ENCODE measurements around the gene MYBPHL. TPM values are rescaled to one million over a fixed set of nuclear protein-coding genes. Genes with fewer than 3 reads are reported as not detected.

MYBPHL gene
- total RNA-seq, 1 donor = not detected

DNA sequence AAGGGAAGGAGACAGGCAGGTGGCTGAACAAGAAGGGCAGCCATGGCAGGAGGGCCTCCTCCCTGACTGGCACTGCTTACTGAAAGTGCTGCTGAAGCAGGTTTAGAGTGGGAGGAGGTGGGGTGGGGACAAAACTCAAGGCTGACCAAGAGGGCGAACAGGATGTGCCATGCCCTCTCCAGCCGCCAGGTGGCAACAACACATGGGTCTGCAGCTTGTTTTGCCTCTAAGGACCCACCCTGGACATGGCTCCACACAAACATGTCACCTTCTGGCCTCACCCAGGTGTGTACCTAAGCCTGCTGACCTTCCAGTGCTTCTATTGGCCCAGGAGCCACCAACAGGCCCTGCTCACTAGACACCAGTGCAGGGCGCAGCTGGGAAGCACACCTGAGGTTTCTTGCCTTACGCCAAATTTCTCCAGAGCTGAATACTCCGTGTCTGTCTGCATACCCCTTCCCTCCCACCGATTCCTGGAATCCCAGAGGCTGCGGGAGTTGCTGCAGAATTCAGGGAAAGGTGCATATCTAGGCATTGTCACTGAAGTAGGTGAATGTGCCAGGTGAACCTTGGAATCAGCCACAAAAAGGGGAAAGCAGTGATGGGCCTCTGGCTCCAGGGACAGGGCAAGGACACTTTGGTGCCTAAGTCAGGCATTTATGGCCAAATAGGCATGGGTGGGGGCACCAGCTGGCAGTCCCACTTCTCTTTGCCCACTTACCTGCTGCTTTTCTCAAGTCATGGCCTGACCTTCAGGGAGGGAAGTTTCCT lies 29.2 kb downstream of the MYBPHL start:
- Histone ChIP-seq H4K20me1 (ENCODE audit: insufficient read depth, low read length) (no peaks in the 10 kb centered on the region), H3K4me2 (ENCODE audit: insufficient read depth, low read length) (no peak overlapping the region), H3K36me3 (ENCODE audit: insufficient read depth, low read length) (peaks cover 18% of the 10 kb centered on the region), H3K79me2 (ENCODE audit: insufficient read depth, low read length) (peaks cover 28% of the 10 kb centered on the region), H3K27me3 (ENCODE audit: insufficient read depth, low read length) (no peaks in the 10 kb centered on the region), H2AFZ (ENCODE audit: low read length) (peak overlapping the region; percentile 83), H3K4me3 (ENCODE audit: insufficient read depth, low read length) (no peak overlapping the region), H3K27ac (ENCODE audit: low read depth, low read length) (no peak overlapping the region), H3K4me1 (ENCODE audit: insufficient read depth, low read length) (peaks cover 38% of the 10 kb centered on the region), H3K9me3 (ENCODE audit: low read depth, low read length) (no peaks in the 10 kb centered on the region)
- peak; percentile 96 for DNase-seq (ENCODE audit: insufficient read length, low spot score, missing footprints)
- TF ChIP-seq, protein P1, sequence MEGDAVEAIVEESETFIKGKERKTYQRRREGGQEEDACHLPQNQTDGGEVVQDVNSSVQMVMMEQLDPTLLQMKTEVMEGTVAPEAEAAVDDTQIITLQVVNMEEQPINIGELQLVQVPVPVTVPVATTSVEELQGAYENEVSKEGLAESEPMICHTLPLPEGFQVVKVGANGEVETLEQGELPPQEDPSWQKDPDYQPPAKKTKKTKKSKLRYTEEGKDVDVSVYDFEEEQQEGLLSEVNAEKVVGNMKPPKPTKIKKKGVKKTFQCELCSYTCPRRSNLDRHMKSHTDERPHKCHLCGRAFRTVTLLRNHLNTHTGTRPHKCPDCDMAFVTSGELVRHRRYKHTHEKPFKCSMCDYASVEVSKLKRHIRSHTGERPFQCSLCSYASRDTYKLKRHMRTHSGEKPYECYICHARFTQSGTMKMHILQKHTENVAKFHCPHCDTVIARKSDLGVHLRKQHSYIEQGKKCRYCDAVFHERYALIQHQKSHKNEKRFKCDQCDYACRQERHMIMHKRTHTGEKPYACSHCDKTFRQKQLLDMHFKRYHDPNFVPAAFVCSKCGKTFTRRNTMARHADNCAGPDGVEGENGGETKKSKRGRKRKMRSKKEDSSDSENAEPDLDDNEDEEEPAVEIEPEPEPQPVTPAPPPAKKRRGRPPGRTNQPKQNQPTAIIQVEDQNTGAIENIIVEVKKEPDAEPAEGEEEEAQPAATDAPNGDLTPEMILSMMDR (IDR thresholded peaks at IDR 0.05; ENCODE audit: extremely low read depth, low read depth, low read length) = peak; percentile 89

DNA sequence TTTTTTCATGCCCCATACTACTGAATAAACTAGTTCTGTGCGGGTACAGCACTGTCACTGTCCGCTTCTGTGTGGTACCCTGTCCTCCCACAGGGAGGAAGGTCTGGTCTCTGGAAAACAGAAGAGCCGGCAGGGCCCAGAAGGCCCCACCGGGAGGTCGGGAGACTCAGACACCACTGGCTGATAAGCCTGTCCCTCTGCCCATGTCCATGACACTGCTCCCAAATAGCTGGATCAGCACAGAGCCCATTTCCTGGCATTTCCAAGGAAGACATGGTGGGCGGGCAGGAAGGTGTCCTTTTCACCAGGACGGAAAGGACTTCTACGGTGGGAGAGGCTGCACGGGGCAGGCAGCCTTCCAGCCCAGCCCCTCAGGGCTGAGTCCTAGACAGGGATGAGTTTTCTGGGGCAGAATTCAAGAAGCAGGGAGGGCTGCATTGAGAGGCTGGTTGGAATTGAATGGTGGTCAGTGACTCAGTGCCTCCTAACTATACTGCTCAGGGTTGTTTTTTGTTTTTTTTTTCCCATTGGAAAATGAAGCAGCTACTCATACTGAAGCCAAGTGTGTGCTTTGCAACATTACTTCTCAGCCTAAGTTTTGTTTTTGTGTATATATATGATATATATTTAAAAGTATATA lies 31.0 kb downstream of the MYBPHL start:
- peak; percentile 97 for DNase-seq (ENCODE audit: insufficient read length, low spot score, missing footprints)
- H3K79me2 ChIP-seq (ENCODE audit: insufficient read depth, low read length) = peaks cover 10% of the 10 kb centered on the region
- H2AFZ ChIP-seq (ENCODE audit: low read length) = peak overlapping the region; percentile 69
- H3K9me3 ChIP-seq (ENCODE audit: low read depth, low read length) = no peaks in the 10 kb centered on the region
- H3K4me3 ChIP-seq (ENCODE audit: insufficient read depth, low read length) = peak overlapping the region; percentile 15
- no peaks in the 10 kb centered on the region for H3K27me3 ChIP-seq (ENCODE audit: insufficient read depth, low read length)
- peak overlapping the region; percentile 61 for H3K4me2 ChIP-seq (ENCODE audit: insufficient read depth, low read length)
- no peak overlapping the region for H3K27ac ChIP-seq (ENCODE audit: low read depth, low read length)
- TF ChIP-seq, protein P1 (IDR thresholded peaks at IDR 0.05; ENCODE audit: extremely low read depth, low read depth, low read length) = no peak
- H3K4me1 ChIP-seq (ENCODE audit: insufficient read depth, low read length) = peaks cover 23% of the 10 kb centered on the region
- no peaks in the 10 kb centered on the region for H4K20me1 ChIP-seq (ENCODE audit: insufficient read depth, low read length)
- peaks cover 18% of the 10 kb centered on the region for H3K36me3 ChIP-seq (ENCODE audit: insufficient read depth, low read length)

DNA sequence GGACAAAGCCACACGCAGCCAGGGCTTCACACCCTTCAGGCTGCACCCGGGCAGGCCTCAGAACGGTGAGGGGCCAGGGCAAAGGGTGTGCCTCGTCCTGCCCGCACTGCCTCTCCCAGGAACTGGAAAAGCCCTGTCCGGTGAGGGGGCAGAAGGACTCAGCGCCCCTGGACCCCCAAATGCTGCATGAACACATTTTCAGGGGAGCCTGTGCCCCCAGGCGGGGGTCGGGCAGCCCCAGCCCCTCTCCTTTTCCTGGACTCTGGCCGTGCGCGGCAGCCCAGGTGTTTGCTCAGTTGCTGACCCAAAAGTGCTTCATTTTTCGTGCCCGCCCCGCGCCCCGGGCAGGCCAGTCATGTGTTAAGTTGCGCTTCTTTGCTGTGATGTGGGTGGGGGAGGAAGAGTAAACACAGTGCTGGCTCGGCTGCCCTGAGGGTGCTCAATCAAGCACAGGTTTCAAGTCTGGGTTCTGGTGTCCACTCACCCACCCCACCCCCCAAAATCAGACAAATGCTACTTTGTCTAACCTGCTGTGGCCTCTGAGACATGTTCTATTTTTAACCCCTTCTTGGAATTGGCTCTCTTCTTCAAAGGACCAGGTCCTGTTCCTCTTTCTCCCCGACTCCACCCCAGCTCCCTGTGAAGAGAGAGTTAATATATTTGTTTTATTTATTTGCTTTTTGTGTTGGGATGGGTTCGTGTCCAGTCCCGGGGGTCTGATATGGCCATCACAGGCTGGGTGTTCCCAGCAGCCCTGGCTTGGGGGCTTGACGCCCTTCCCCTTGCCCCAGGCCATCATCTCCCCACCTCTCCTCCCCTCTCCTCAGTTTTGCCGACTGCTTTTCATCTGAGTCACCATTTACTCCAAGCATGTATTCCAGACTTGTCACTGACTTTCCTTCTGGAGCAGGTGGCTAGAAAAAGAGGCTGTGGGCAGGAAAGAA lies 32.0 kb downstream of the MYBPHL start:
- Histone ChIP-seq H2AFZ (ENCODE audit: low read length) (no peak overlapping the region), H3K9me3 (ENCODE audit: low read depth, low read length) (no peaks in the 10 kb centered on the region), H3K4me2 (ENCODE audit: insufficient read depth, low read length) (peak overlapping the region; percentile 61), H3K4me3 (ENCODE audit: insufficient read depth, low read length) (no peak overlapping the region), H3K79me2 (ENCODE audit: insufficient read depth, low read length) (peaks cover under 1% of the 10 kb centered on the region), H3K27ac (ENCODE audit: low read depth, low read length) (no peak overlapping the region), H3K36me3 (ENCODE audit: insufficient read depth, low read length) (peaks cover 14% of the 10 kb centered on the region), H3K4me1 (ENCODE audit: insufficient read depth, low read length) (peaks cover 23% of the 10 kb centered on the region), H4K20me1 (ENCODE audit: insufficient read depth, low read length) (no peaks in the 10 kb centered on the region), H3K27me3 (ENCODE audit: insufficient read depth, low read length) (no peaks in the 10 kb centered on the region)
- TF ChIP-seq, protein P1 (IDR thresholded peaks at IDR 0.05; ENCODE audit: extremely low read depth, low read depth, low read length) = no peak
- peak; percentile 96 for DNase-seq (ENCODE audit: insufficient read length, low spot score, missing footprints)

Data from osteoblast (primary cell).